ENCODE data around the gene ZMYM1.
"Not testable (repeated sequence)": the region's sequence is repeated elsewhere in the genome, so short reads cannot be mapped to it uniquely, and the experiment has no call there.

Gene ZMYM1

GRCh38 chr1:35143737-35144508, 64.7 kb downstream of the ZMYM1 start:
- Histone ChIP-seq H3K4me1 (ENCODE audit: insufficient read depth, low read length, severe bottlenecking) (no peaks in the 10 kb centered on the region), H4K20me1 (ENCODE audit: insufficient read depth, low read length) (no peaks in the 10 kb centered on the region), H3K9me3 (ENCODE audit: low read length) (no peaks in the 10 kb centered on the region), H2AFZ (ENCODE audit: low read length) (no peak overlapping the region), H3K79me2 (ENCODE audit: insufficient read depth, low read length) (no peaks in the 10 kb centered on the region), H3K36me3 (ENCODE audit: insufficient read depth, low read length) (no peaks in the 10 kb centered on the region), H3K9ac (ENCODE audit: low read length) (no peak overlapping the region), H3K9me2 (ENCODE audit: low read depth, low read length) (no peaks in the 10 kb centered on the region), H3K27ac (ENCODE audit: low read depth, low read length, poor library complexity, severe bottlenecking) (no peak overlapping the region), H3K27me3 (ENCODE audit: insufficient read depth, low read length) (no peaks in the 10 kb centered on the region), H3K4me2 (ENCODE audit: low read length) (no peak overlapping the region), H3K4me3 (ENCODE audit: low read depth, low read length, poor library complexity, severe bottlenecking) (no peak overlapping the region), H3F3A (ENCODE audit: insufficient read depth, low read length) (no peaks in the 10 kb centered on the region)
- TF ChIP-seq EZH2 (IDR thresholded peaks at IDR 0.05; ENCODE audit: borderline replicate concordance, low read length), result no peak
- TF ChIP-seq, protein P1, sequence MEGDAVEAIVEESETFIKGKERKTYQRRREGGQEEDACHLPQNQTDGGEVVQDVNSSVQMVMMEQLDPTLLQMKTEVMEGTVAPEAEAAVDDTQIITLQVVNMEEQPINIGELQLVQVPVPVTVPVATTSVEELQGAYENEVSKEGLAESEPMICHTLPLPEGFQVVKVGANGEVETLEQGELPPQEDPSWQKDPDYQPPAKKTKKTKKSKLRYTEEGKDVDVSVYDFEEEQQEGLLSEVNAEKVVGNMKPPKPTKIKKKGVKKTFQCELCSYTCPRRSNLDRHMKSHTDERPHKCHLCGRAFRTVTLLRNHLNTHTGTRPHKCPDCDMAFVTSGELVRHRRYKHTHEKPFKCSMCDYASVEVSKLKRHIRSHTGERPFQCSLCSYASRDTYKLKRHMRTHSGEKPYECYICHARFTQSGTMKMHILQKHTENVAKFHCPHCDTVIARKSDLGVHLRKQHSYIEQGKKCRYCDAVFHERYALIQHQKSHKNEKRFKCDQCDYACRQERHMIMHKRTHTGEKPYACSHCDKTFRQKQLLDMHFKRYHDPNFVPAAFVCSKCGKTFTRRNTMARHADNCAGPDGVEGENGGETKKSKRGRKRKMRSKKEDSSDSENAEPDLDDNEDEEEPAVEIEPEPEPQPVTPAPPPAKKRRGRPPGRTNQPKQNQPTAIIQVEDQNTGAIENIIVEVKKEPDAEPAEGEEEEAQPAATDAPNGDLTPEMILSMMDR (IDR thresholded peaks at IDR 0.05; ENCODE audit: low read length), result no peak

GRCh38 chr1:35145892-35146549, 66.8 kb downstream of the ZMYM1 start:
- not testable (repeated sequence) for H3K27ac ChIP-seq (ENCODE audit: low read depth, low read length, poor library complexity, severe bottlenecking); H3K79me2 ChIP-seq (ENCODE audit: insufficient read depth, low read length); H3K9me3 ChIP-seq (ENCODE audit: low read length); H3K4me2 ChIP-seq (ENCODE audit: low read length); H3K4me1 ChIP-seq (ENCODE audit: insufficient read depth, low read length, severe bottlenecking); H2AFZ ChIP-seq (ENCODE audit: low read length); H4K20me1 ChIP-seq (ENCODE audit: insufficient read depth, low read length); H3K27me3 ChIP-seq (ENCODE audit: insufficient read depth, low read length); H3K9me2 ChIP-seq (ENCODE audit: low read depth, low read length); H3K36me3 ChIP-seq (ENCODE audit: insufficient read depth, low read length); H3K9ac ChIP-seq (ENCODE audit: low read length); H3K4me3 ChIP-seq (ENCODE audit: low read depth, low read length, poor library complexity, severe bottlenecking); H3F3A ChIP-seq (ENCODE audit: insufficient read depth, low read length)

DNA sequence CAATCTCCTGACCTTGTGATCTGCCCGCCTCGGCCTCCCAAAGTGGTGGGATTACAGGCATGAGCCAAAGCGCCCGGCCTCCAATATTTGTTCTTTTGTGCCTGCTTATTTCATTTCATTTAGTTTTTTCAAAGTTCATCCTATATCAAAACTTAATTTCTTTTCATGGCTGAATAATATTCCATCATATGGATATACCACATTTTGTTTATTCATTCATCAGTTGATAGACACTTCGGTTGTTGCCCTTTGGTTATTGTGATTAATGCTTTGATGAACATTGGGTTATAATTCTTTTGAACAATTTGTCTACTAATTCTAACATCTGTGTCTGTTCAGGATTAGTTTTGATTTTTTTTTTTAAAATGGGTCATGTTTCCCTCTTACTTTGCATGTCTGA, 72.0 kb downstream of the ZMYM1 start:
- no peaks in the 10 kb centered on the region for H4K20me1 ChIP-seq (ENCODE audit: insufficient read depth, low read length)
- no peaks in the 10 kb centered on the region for H3K9me2 ChIP-seq (ENCODE audit: low read depth, low read length)
- peaks cover 6% of the 10 kb centered on the region; the same call in 1 of the 2 replicates for H3K27me3 ChIP-seq (ENCODE audit: insufficient read depth, low read length)
- H3K4me3 ChIP-seq (ENCODE audit: low read depth, low read length, poor library complexity, severe bottlenecking), result no peak overlapping the region
- H3K36me3 ChIP-seq (ENCODE audit: insufficient read depth, low read length), result no peaks in the 10 kb centered on the region
- no peak overlapping the region for H3K27ac ChIP-seq (ENCODE audit: low read depth, low read length, poor library complexity, severe bottlenecking)
- no peaks in the 10 kb centered on the region for H3F3A ChIP-seq (ENCODE audit: insufficient read depth, low read length)
- H3K4me1 ChIP-seq (ENCODE audit: insufficient read depth, low read length, severe bottlenecking), result no peaks in the 10 kb centered on the region
- H3K4me2 ChIP-seq (ENCODE audit: low read length), result no peak overlapping the region
- no peak overlapping the region for H3K9ac ChIP-seq (ENCODE audit: low read length)
- H2AFZ ChIP-seq (ENCODE audit: low read length), result no peak overlapping the region
- no peaks in the 10 kb centered on the region for H3K79me2 ChIP-seq (ENCODE audit: insufficient read depth, low read length)
- TF ChIP-seq, protein P1 (IDR thresholded peaks at IDR 0.05; ENCODE audit: low read length), result no peak
- no peak for TF ChIP-seq EZH2 (IDR thresholded peaks at IDR 0.05; ENCODE audit: borderline replicate concordance, low read length)
- no peaks in the 10 kb centered on the region for H3K9me3 ChIP-seq (ENCODE audit: low read length)
